GM12878 (cell line): ENCODE results near the gene ABHD14A. TPM values are rescaled to one million over a fixed set of nuclear protein-coding genes. Genes with fewer than 3 reads are reported as not detected.

Experiments
- CREB1 ChIP-seq: IDR thresholded peaks from 2 replicates; pipeline ENCODE4 v1.6.1; 2012; ENCODE audit warnings: low read depth, mild to moderate bottlenecking, inconsistent platforms
- GABPA ChIP-seq: IDR thresholded peaks from 2 replicates; pipeline ENCODE4 v1.6.1; 2014; ENCODE audit warnings: antibody characterized with exemption, low read depth, mild to moderate bottlenecking, inconsistent platforms
- HDAC2 ChIP-seq: fragments of 200-600 bp; sonication (generic); IDR thresholded peaks from 2 replicates; pipeline ENCODE4 v1.6.1; 2017
- LARP7 ChIP-seq: fragments of 450-650 bp; IDR thresholded peaks from 2 replicates; pipeline ENCODE4 v1.6.1; 2017; ENCODE audit warnings: mild to moderate bottlenecking
- MLLT1 ChIP-seq: fragments of 450-650 bp; IDR thresholded peaks from 2 replicates; pipeline ENCODE4 v1.6.1; 2016; ENCODE audit warnings: mild to moderate bottlenecking
- NR2F1 ChIP-seq: fragments of 450-650 bp; conservative IDR thresholded peaks from 2 replicates; pipeline ENCODE4 v1.6.1; 2017; ENCODE audit warnings: mild to moderate bottlenecking
- RB1 ChIP-seq: fragments of 450-650 bp; formaldehyde crosslinking; IDR thresholded peaks from 2 replicates; pipeline ENCODE4 v1.6.1; 2017; ENCODE audit warnings: mild to moderate bottlenecking, borderline replicate concordance
- TCF12 ChIP-seq: IDR thresholded peaks from 2 replicates; pipeline ENCODE4 v1.6.1; 2011; ENCODE audit warnings: low read depth, mild to moderate bottlenecking, low read length
- YY1 ChIP-seq: IDR thresholded peaks from 2 replicates; pipeline ENCODE4 v1.6.1; 2011; ENCODE audit warnings: low read depth, mild to moderate bottlenecking, low read length
- ZBTB33 ChIP-seq: fragments of 450-650 bp; IDR thresholded peaks from 2 replicates; pipeline ENCODE4 v1.6.1; 2017; ENCODE audit warnings: mild to moderate bottlenecking
- polyA plus RNA-seq, 11 experiments: library from polyadenylated mRNA; depleted of rRNA in 4 of 11; unstranded in 6 of 11; stranded (reverse) in 5 of 11; fragments of >200 nt; fragmentation: Nextera tagmentation in 4 of 11; fragmentation: Illumina TruSeq in 1 of 11; extraction: Ambion mirVana in 4 of 11; extraction: Trizol in 1 of 11; gene quantifications; 1 replicate in 1 of 11; 2 replicates in 10 of 11; pipeline versions ENCODE4 v1.2.1 to v1.2.3, GENCODE V29; 2011 to 2016; ENCODE audit warnings: inconsistent platforms in 2 of 11, missing spikeins in 2 of 11, low read depth in 1 of 11
- total RNA-seq, 4 experiments: library from RNA; depleted of rRNA in 3 of 4; stranded (reverse); fragments of >200 nt in 3 of 4; fragmentation: Illumina TruSeq in 1 of 4; extraction: Trizol in 1 of 4; gene quantifications; 2 replicates each; pipeline versions ENCODE4 v1.2.1 to v1.2.3, GENCODE V29; 2013 to 2021
- TF ChIP-seq, protein P1 (sequence below): fragments of 450-650 bp; IDR thresholded peaks from 2 replicates; pipeline ENCODE4 v1.6.1; 2018; ENCODE audit warnings: borderline replicate concordance, mild to moderate bottlenecking; ENCODE audit not compliant: partially characterized antibody
- TF ChIP-seq, protein P2 (sequence below): fragments of 150-350 bp; IDR thresholded peaks from 2 replicates; pipeline ENCODE4 v1.6.1; 2016; ENCODE audit warnings: low read depth, low read length

The ABHD14A gene
- total and polyA plus RNA-seq, 10 of the 15 experiments (the other 5 are each of a cell fraction or from before 2014, with no cell fraction given) = 1.2 to 27.0 (median 7.9) TPM

DNA sequence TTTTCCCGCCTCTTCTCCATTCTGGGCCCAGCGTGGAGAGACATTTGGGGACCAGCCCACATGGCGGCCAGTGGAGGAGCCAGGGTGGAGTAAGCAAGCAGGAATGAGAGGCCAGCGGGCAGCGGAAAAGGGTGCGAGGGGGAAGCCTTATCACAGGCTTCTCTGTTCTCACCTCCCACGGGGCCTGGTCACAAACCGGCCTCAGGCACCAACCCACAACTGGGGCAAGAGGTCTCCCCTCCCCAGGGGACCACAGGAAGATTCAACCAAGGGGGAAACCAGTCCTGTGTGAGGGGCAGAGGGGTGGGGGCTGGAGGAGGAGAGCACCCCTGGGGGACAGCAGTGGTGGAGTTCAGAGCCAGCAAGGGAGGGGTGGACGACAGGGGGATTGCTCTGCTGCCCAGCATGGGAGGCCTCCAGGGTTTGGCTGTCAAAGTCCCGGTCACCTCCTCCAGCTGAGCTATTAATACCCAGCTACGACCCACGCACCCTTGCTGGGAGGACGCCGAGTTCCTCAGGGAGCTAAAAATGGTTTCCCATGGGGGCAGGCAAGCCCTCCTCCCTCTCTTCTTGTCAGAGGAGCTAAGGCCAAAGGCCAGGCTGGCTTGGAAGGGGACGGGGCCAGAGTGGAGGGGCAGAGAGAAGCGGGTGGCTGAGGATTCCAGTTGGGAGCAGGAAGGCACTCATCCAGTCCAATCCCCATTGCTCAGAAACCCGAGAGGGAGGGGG is 44.7 kb downstream of the ABHD14A start (continued):
- TF ChIP-seq ZBTB33 = peak; percentile 81; the same call in 1 of the 2 replicates
- TF ChIP-seq, protein P1, sequence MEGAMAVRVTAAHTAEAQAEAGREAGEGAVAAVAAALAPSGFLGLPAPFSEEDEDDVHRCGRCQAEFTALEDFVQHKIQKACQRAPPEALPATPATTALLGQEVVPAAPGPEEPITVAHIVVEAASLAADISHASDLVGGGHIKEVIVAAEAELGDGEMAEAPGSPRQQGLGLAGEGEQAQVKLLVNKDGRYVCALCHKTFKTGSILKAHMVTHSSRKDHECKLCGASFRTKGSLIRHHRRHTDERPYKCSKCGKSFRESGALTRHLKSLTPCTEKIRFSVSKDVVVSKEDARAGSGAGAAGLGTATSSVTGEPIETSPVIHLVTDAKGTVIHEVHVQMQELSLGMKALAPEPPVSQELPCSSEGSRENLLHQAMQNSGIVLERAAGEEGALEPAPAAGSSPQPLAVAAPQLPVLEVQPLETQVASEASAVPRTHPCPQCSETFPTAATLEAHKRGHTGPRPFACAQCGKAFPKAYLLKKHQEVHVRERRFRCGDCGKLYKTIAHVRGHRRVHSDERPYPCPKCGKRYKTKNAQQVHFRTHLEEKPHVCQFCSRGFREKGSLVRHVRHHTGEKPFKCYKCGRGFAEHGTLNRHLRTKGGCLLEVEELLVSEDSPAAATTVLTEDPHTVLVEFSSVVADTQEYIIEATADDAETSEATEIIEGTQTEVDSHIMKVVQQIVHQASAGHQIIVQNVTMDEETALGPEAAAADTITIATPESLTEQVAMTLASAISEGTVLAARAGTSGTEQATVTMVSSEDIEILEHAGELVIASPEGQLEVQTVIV = no peak
- no peak for TF ChIP-seq GABPA
- TF ChIP-seq RB1 = no peak
- no peak for TF ChIP-seq CREB1
- no peak for TF ChIP-seq TCF12
- peak; percentile 78 for TF ChIP-seq NR2F1
- TF ChIP-seq, protein P2, sequence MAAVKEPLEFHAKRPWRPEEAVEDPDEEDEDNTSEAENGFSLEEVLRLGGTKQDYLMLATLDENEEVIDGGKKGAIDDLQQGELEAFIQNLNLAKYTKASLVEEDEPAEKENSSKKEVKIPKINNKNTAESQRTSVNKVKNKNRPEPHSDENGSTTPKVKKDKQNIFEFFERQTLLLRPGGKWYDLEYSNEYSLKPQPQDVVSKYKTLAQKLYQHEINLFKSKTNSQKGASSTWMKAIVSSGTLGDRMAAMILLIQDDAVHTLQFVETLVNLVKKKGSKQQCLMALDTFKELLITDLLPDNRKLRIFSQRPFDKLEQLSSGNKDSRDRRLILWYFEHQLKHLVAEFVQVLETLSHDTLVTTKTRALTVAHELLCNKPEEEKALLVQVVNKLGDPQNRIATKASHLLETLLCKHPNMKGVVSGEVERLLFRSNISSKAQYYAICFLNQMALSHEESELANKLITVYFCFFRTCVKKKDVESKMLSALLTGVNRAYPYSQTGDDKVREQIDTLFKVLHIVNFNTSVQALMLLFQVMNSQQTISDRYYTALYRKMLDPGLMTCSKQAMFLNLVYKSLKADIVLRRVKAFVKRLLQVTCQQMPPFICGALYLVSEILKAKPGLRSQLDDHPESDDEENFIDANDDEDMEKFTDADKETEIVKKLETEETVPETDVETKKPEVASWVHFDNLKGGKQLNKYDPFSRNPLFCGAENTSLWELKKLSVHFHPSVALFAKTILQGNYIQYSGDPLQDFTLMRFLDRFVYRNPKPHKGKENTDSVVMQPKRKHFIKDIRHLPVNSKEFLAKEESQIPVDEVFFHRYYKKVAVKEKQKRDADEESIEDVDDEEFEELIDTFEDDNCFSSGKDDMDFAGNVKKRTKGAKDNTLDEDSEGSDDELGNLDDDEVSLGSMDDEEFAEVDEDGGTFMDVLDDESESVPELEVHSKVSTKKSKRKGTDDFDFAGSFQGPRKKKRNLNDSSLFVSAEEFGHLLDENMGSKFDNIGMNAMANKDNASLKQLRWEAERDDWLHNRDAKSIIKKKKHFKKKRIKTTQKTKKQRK = no peak
- no peak for TF ChIP-seq YY1
- 0 out of 2 replicates have a peak, but pooled peaks have one; percentile 15 for TF ChIP-seq MLLT1
- TF ChIP-seq LARP7 = no peak; the same call in 1 of the 2 replicates
- TF ChIP-seq HDAC2 = no peak
- TF ChIP-seq, all 136 proteins: peak for 10
